MM.1S (cell line): Measurements from ENCODE around the gene ZNF37A.
"Not testable (repeated sequence)": the region's sequence is repeated elsewhere in the genome, so short reads cannot be mapped to it uniquely, and the experiment has no call there.

Experiments
- DNase-seq: peaks from one replicate; pipeline ENCODE4 v3.0.0-alpha.2; 2015
- H2AFZ ChIP-seq: fragments of 300-600 bp; sonication (generic); 2 replicates; pipeline ENCODE4 v1.6.0; 2016; ENCODE audit warnings: antibody characterized with exemption, low read length
- H3F3A ChIP-seq: fragments of 300-600 bp; sonication (generic); 2 replicates; pipeline ENCODE4 v1.6.1; 2016; ENCODE audit warnings: mild to moderate bottlenecking, antibody characterized with exemption, low read length, moderate library complexity, mixed read lengths; ENCODE audit not compliant: insufficient read depth
- H3K27ac ChIP-seq: fragments of 300-600 bp; sonication (generic); 2 replicates; pipeline ENCODE4 v1.5.1; 2016; ENCODE audit warnings: mild to moderate bottlenecking, low read length
- H3K27me3 ChIP-seq: fragments of 300-600 bp; sonication (generic); replicated peaks from 2 replicates; pipeline ENCODE4 v1.6.0; 2016; ENCODE audit warnings: low read length; ENCODE audit not compliant: insufficient read depth
- H3K36me3 ChIP-seq: fragments of 300-600 bp; sonication (generic); replicated peaks from 2 replicates; pipeline ENCODE4 v1.6.1; 2016; ENCODE audit warnings: mild to moderate bottlenecking, low read length, mixed read lengths; ENCODE audit not compliant: insufficient read depth
- H3K4me1 ChIP-seq: fragments of 300-600 bp; sonication (generic); 2 replicates; pipeline ENCODE4 v1.6.1; 2016; ENCODE audit warnings: low read length, mixed read lengths
- H3K4me2 ChIP-seq: fragments of 300-600 bp; sonication (generic); 2 replicates; pipeline ENCODE4 v1.6.0; 2016; ENCODE audit warnings: low read depth, low read length
- H3K4me3 ChIP-seq: fragments of 300-600 bp; sonication (generic); 2 replicates; pipeline ENCODE4 v1.5.1; 2016; ENCODE audit warnings: low read length, mixed read lengths
- H3K79me2 ChIP-seq: fragments of 300-600 bp; sonication (generic); 2 replicates; pipeline ENCODE4 v1.6.1; 2016; ENCODE audit warnings: mixed run types, low read length, mixed read lengths
- H3K9ac ChIP-seq: fragments of 300-600 bp; sonication (generic); 2 replicates; pipeline ENCODE4 v1.6.1; 2016; ENCODE audit warnings: low read length, mixed read lengths
- H3K9me2 ChIP-seq: fragments of 300-600 bp; sonication (generic); replicated peaks from 2 replicates; pipeline ENCODE4 v1.6.1; 2016; ENCODE audit warnings: mild to moderate bottlenecking, low read length, mixed read lengths; ENCODE audit not compliant: insufficient read depth
- H3K9me3 ChIP-seq: fragments of 300-600 bp; sonication (generic); replicated peaks from 2 replicates; pipeline ENCODE4 v1.6.1; 2016; ENCODE audit warnings: mild to moderate bottlenecking, low read length, mixed read lengths; ENCODE audit not compliant: insufficient read depth
- H4K20me1 ChIP-seq: fragments of 300-600 bp; sonication (generic); 2 replicates; pipeline ENCODE4 v1.6.1; 2016; ENCODE audit warnings: mild to moderate bottlenecking, low read length, moderate library complexity, mixed read lengths; ENCODE audit not compliant: insufficient read depth
- EZH2 ChIP-seq: fragments of 300-600 bp; sonication (generic); optimal IDR thresholded peaks from 2 replicates; pipeline ENCODE3; 2017; ENCODE audit warnings: low read depth, mild to moderate bottlenecking, antibody characterized with exemption, low read length, mixed read lengths
- EZH2phosphoT487 ChIP-seq: fragments of 300-600 bp; sonication (generic); IDR thresholded peaks from 2 replicates; pipeline ENCODE4 v1.6.1; 2018; ENCODE audit warnings: antibody characterized with exemption, low read length
- TF ChIP-seq, protein P1 (sequence below): fragments of 300-600 bp; sonication (generic); IDR thresholded peaks from 2 replicates; pipeline ENCODE4 v1.5.1; 2016; ENCODE audit warnings: antibody characterized with exemption, low read length, mixed read lengths

The ZNF37A gene

DNA sequence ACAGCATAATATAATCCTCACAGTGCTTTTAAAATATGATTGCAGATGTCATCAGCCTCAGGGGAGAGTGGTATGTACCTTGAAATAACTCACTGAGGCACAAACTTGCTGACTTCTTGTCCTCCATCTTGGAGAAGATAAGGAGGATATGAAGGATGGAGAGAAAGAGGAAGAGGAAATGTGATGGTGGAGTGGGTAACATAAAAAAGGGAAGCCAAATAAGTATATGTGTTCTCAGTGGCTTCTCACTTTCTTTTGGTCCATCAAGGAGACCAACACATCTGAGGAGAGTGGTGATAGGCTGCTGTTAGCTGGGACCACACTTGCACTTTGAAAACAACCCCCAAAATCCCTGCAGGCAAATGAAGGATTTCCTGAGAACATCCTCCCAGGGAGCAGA, 21.6 kb upstream of the ZNF37A start:
- Histone ChIP-seq H3K4me2 (no peak overlapping the region), H3K4me3 (no peak overlapping the region), H3F3A (no peaks in the 10 kb centered on the region), H3K36me3 (no peaks in the 10 kb centered on the region), H3K4me1 (no peaks in the 10 kb centered on the region), H3K27ac (no peak overlapping the region), H3K27me3 (no peaks in the 10 kb centered on the region), H3K79me2 (no peaks in the 10 kb centered on the region), H3K9ac (no peak overlapping the region), H3K9me3 (no peaks in the 10 kb centered on the region), H4K20me1 (no peaks in the 10 kb centered on the region), H3K9me2 (no peaks in the 10 kb centered on the region), H2AFZ (no peak overlapping the region)
- no peak for DNase-seq
- TF ChIP-seq EZH2phosphoT487 = no peak
- TF ChIP-seq, protein P1, sequence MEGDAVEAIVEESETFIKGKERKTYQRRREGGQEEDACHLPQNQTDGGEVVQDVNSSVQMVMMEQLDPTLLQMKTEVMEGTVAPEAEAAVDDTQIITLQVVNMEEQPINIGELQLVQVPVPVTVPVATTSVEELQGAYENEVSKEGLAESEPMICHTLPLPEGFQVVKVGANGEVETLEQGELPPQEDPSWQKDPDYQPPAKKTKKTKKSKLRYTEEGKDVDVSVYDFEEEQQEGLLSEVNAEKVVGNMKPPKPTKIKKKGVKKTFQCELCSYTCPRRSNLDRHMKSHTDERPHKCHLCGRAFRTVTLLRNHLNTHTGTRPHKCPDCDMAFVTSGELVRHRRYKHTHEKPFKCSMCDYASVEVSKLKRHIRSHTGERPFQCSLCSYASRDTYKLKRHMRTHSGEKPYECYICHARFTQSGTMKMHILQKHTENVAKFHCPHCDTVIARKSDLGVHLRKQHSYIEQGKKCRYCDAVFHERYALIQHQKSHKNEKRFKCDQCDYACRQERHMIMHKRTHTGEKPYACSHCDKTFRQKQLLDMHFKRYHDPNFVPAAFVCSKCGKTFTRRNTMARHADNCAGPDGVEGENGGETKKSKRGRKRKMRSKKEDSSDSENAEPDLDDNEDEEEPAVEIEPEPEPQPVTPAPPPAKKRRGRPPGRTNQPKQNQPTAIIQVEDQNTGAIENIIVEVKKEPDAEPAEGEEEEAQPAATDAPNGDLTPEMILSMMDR = no peak
- TF ChIP-seq EZH2 = no peak

DNA sequence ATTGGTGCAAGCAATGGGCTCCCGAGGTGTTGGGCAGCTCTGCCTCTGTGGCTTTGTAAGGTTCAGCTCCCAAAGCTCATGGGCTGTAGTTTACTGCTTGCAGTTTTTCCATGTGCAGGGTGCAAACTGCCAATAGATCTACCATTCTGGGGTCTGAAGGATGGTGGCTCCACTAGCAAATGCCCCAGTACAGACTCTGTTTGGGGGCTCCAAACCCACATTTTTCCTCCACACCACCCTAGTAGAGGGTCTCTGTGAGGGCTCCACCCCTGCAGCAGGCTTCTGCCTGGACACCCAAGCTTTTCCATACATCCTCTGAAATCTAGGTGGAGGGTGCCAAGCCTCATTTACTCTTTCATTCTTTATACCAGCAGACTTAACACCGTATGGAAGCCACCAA, 17.4 kb upstream of the ZNF37A start:
- no peaks in the 10 kb centered on the region for H3F3A ChIP-seq

DNA sequence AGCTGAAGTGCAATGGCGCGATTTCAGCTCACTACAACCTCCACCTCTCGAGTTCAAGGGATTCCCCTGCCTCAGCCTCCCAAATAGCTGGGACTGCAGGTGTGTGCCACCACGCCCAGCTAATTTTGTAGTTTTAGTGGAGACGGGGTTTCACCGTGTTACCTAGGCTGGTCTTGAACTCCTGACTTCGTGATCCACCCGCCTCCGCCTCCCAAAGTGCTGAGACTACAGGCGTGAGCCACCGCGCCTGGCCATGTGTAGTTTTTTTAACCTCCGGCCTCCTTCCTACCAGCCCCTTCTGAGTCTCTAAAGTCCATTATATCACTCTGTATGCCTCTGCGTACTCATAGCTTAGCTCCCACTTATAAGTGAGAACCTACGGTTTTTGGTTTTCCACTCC, 819 bp upstream of the ZNF37A start:
- H3K4me2 ChIP-seq = peak overlapping the region; percentile 99; the same call in 1 of the 2 replicates

More for the DNA sequence above, 17.4 kb upstream of the ZNF37A start:
- Histone ChIP-seq H3K27ac (no peak overlapping the region), H3K36me3 (no peaks in the 10 kb centered on the region), H3K9me3 (no peaks in the 10 kb centered on the region), H3K9me2 (no peaks in the 10 kb centered on the region), H3K4me3 (no peak overlapping the region), H3K4me2 (no peak overlapping the region), H2AFZ (no peak overlapping the region), H3K79me2 (no peaks in the 10 kb centered on the region), H3K27me3 (no peaks in the 10 kb centered on the region), H3K9ac (no peak overlapping the region), H4K20me1 (no peaks in the 10 kb centered on the region), H3K4me1 (no peaks in the 10 kb centered on the region)
- DNase-seq = no peak
- TF ChIP-seq, protein P1 = no peak
- TF ChIP-seq EZH2 = no peak

DNA sequence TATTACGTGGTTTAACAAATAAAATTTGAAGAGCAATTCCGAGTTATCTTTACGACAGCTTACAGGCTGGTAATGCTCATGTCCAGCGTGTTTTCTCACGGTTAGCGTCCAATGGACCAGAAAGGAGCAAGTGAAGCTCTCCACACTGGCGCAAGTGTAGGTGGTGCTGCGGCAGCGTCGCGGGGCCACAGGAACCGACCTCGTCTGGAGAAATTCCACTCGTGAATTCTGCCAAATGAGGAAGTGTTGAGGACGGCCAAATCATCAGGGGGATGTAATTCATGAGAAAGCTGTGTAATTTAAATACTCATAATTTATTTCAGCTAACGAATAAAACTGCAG, 350 bp upstream of the ZNF37A start:
- no peaks in the 10 kb centered on the region for H3K36me3 ChIP-seq

More for the DNA sequence above, 819 bp upstream of the ZNF37A start:
- H3K9me2 ChIP-seq, DNase-seq, H3F3A ChIP-seq, H3K9me3 ChIP-seq, H3K27ac ChIP-seq, H3K27me3 ChIP-seq, H3K4me1 ChIP-seq, H3K9ac ChIP-seq, H4K20me1 ChIP-seq, H3K36me3 ChIP-seq: not testable (repeated sequence)
- Histone ChIP-seq H3K4me3 (peak overlapping the region; percentile 92), H3K79me2 (peaks cover 12% of the 10 kb centered on the region), H2AFZ (peak overlapping the region; percentile 88)

More for the DNA sequence above, 350 bp upstream of the ZNF37A start:
- Histone ChIP-seq H3K27ac (no peak overlapping the region), H3K79me2 (peaks cover 12% of the 10 kb centered on the region), H3K9me3 (no peaks in the 10 kb centered on the region), H3K27me3 (no peaks in the 10 kb centered on the region), H3K4me1 (no peaks in the 10 kb centered on the region), H3K9ac (no peak overlapping the region; the same call in 1 of the 2 replicates), H3F3A (no peaks in the 10 kb centered on the region), H3K9me2 (no peaks in the 10 kb centered on the region), H4K20me1 (no peaks in the 10 kb centered on the region), H3K4me3 (peak overlapping the region; percentile 92), H2AFZ (peak overlapping the region; percentile 88), H3K4me2 (peak overlapping the region; percentile 99)
- DNase-seq = no peak
- TF ChIP-seq, protein P1 = no peak
- TF ChIP-seq EZH2 (no peak), EZH2phosphoT487 (no peak)
